Thyroid gland (tissue), 4 donors: ENCODE results near the gene DNAH3.

Source experiments
- CTCF ChIP-seq, 6 experiments: fragments of 200-600 bp in 3 of 6; fragments of 450-650 bp in 3 of 6; sonication (generic) in 3 of 6; IDR thresholded peaks; one replicate each; pipeline ENCODE4 v1.5.1; 2016 to 2019; ENCODE audit warnings: antibody characterized with exemption in 6 of 6, mild to moderate bottlenecking in 2 of 6, inconsistent platforms in 1 of 6, moderate library complexity in 1 of 6
- POLR2A ChIP-seq, 2 donors: fragments of 450-650 bp; IDR thresholded peaks; one replicate each; pipeline ENCODE4 v1.6.1; 2017; ENCODE audit warnings: antibody characterized with exemption in 2 of 2, mild to moderate bottlenecking in 2 of 2, moderate library complexity in 1 of 2

DNA sequence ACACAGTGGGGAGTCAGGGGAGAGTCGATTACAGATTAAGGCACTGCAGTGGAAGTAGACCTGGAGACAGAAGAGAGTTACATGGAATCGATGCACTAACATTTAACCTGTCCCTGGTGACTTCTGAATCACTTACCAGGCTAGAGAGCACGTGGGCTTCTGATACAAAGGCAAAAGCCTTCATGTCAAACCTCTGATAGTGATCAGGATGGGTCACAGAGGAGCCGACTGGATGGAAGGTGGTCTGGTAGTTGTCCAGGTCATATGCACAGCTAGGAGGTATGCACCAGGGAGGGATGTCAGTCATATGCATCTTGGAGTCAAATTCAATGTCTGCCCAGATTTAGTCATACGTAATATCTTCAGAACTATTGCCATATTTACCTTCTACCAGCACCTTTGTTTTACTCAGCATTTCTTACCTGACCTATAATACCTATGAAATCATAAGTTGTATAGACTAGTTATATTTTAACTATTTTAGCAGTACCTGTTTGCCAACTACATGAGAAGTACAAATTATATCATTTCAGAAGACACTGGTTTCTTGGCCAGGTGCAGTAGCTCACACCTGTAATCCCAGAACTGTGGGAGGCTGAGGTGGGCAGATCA, 49.1 kb upstream of the DNAH3 start:
- TF ChIP-seq CTCF (IDR thresholded peaks at IDR 0.05) (no peak), POLR2A (IDR thresholded peaks at IDR 0.05) (no peak)
